Measurements from ENCODE around the gene TEX2. TPM values are rescaled to one million over a fixed set of nuclear protein-coding genes. Genes with fewer than 3 reads are reported as not detected.
"Not testable (repeated sequence)": the region's sequence is repeated elsewhere in the genome, so short reads cannot be mapped to it uniquely, and the experiment has no call there.

The TEX2 gene
- total and polyA plus RNA-seq, 5 donors from 2014 or later: 6.0 to 9.3 (median 6.1) TPM

GRCh38 chr17:64192589-64192988, 70.5 kb downstream of the TEX2 start:
- Mint-ChIP-seq H3K4me3 (no peak overlapping the region), H3K4me1 (no peaks in the 10 kb centered on the region), H3K9me3 (peaks cover 0 to 3% (median 0%) of the 10 kb centered on the region in 7 donors), H3K27ac (no peak overlapping the region), H3K27me3 (no peaks in the 10 kb centered on the region), H3K36me3 (peaks cover 51% of the 10 kb centered on the region)
- Histone ChIP-seq H3K27me3 (ENCODE audit: control insufficient read depth, insufficient read depth, low read length) (no peaks in the 10 kb centered on the region), H3K4me3 (ENCODE audit: low read depth, low read length) (no peak overlapping the region), H3K36me3 (ENCODE audit: control insufficient read depth, insufficient read depth, low read length) (peaks cover 4% of the 10 kb centered on the region), H3K4me1 (ENCODE audit: control insufficient read depth, insufficient read depth, low read length, poor library complexity, severe bottlenecking) (no peaks in the 10 kb centered on the region), H3K9me3 (ENCODE audit: control insufficient read depth in 2 of 2, low read length in 2 of 2) (peaks cover 0 to 5% of the 10 kb centered on the region in 2 experiments), H3K27ac (ENCODE audit: insufficient read depth, low read length, poor library complexity, severe bottlenecking) (no peak overlapping the region)
- DNase-seq (no peak), ATAC-seq (ENCODE audit: low read depth in 2 of 2) (no peak)

- Histone ChIP-seq H3K27me3 (ENCODE audit: control insufficient read depth, insufficient read depth, low read length) (no peaks in the 10 kb centered on the region), H3K27ac (ENCODE audit: insufficient read depth, low read length, poor library complexity, severe bottlenecking) (no peak overlapping the region), H3K36me3 (ENCODE audit: control insufficient read depth, insufficient read depth, low read length) (peaks cover 4% of the 10 kb centered on the region), H3K4me3 (ENCODE audit: low read depth, low read length) (no peak overlapping the region), H3K4me1 (ENCODE audit: control insufficient read depth, insufficient read depth, low read length, poor library complexity, severe bottlenecking) (no peaks in the 10 kb centered on the region), H3K9me3 (ENCODE audit: control insufficient read depth in 2 of 2, low read length in 2 of 2) (no peaks in the 10 kb centered on the region)
- DNase-seq: no peak
- Mint-ChIP-seq H3K36me3 (peaks cover 49% of the 10 kb centered on the region), H3K4me1 (no peaks in the 10 kb centered on the region), H3K4me3 (no peak overlapping the region), H3K27me3 (no peaks in the 10 kb centered on the region), H3K9me3 (no peaks in the 10 kb centered on the region), H3K27ac (peak overlapping the region in 1 of 3 donors; percentile 55)
- ATAC-seq (ENCODE audit: low read depth in 2 of 2): no peak
Measured at GRCh38 chr17:64190472-64190871, 72.6 kb downstream of the TEX2 start.

GRCh38 chr17:64188088-64188487, 75.0 kb downstream of the TEX2 start:
- Mint-ChIP-seq H3K36me3 (peaks cover 45% of the 10 kb centered on the region), H3K4me1 (peaks cover 0 to 8% (median 5%) of the 10 kb centered on the region in 4 donors), H3K27me3 (no peaks in the 10 kb centered on the region), H3K27ac (no peak overlapping the region), H3K4me3 (no peak overlapping the region), H3K9me3 (no peaks in the 10 kb centered on the region)
- Histone ChIP-seq H3K27me3 (ENCODE audit: control insufficient read depth, insufficient read depth, low read length) (no peaks in the 10 kb centered on the region), H3K9me3 (ENCODE audit: control insufficient read depth in 2 of 2, low read length in 2 of 2) (no peaks in the 10 kb centered on the region), H3K36me3 (ENCODE audit: control insufficient read depth, insufficient read depth, low read length) (peaks cover 4% of the 10 kb centered on the region), H3K27ac (ENCODE audit: insufficient read depth, low read length, poor library complexity, severe bottlenecking) (no peak overlapping the region), H3K4me1 (ENCODE audit: control insufficient read depth, insufficient read depth, low read length, poor library complexity, severe bottlenecking) (no peaks in the 10 kb centered on the region), H3K4me3 (ENCODE audit: low read depth, low read length) (no peak overlapping the region)
- no peak for ATAC-seq (ENCODE audit: low read depth in 2 of 2)
- DNase-seq: no peak

- Mint-ChIP-seq H3K9me3 (no peaks in the 10 kb centered on the region), H3K4me3 (no peak overlapping the region), H3K27ac (peak overlapping the region in 2 of 3 donors; percentile 53 to 69), H3K36me3 (peaks cover 37% of the 10 kb centered on the region), H3K4me1 (peaks cover 0 to 8% (median 5%) of the 10 kb centered on the region in 4 donors), H3K27me3 (no peaks in the 10 kb centered on the region)
- Histone ChIP-seq H3K4me1 (ENCODE audit: control insufficient read depth, insufficient read depth, low read length, poor library complexity, severe bottlenecking) (no peaks in the 10 kb centered on the region), H3K9me3 (ENCODE audit: control insufficient read depth in 2 of 2, low read length in 2 of 2) (no peaks in the 10 kb centered on the region), H3K27ac (ENCODE audit: insufficient read depth, low read length, poor library complexity, severe bottlenecking) (no peak overlapping the region), H3K27me3 (ENCODE audit: control insufficient read depth, insufficient read depth, low read length) (no peaks in the 10 kb centered on the region), H3K36me3 (ENCODE audit: control insufficient read depth, insufficient read depth, low read length) (peaks cover 4% of the 10 kb centered on the region), H3K4me3 (ENCODE audit: low read depth, low read length) (no peak overlapping the region)
- DNase-seq (no peak), ATAC-seq (ENCODE audit: low read depth in 2 of 2) (no peak)
Measured at GRCh38 chr17:64187093-64187895, 75.8 kb downstream of the TEX2 start.

- H3K4me3 Mint-ChIP-seq: no peak overlapping the region
- Histone ChIP-seq H3K4me1 (ENCODE audit: control insufficient read depth, insufficient read depth, low read length, poor library complexity, severe bottlenecking) (no peaks in the 10 kb centered on the region), H3K9me3 (ENCODE audit: control insufficient read depth in 2 of 2, low read length in 2 of 2) (no peaks in the 10 kb centered on the region), H3K36me3 (ENCODE audit: control insufficient read depth, insufficient read depth, low read length) (peaks cover 4% of the 10 kb centered on the region), H3K27ac (ENCODE audit: insufficient read depth, low read length, poor library complexity, severe bottlenecking) (no peak overlapping the region), H3K27me3 (ENCODE audit: control insufficient read depth, insufficient read depth, low read length) (no peaks in the 10 kb centered on the region), H3K4me3 (ENCODE audit: low read depth, low read length) (no peak overlapping the region)
- no peak overlapping the region for H3K27ac Mint-ChIP-seq
- H3K9me3 Mint-ChIP-seq: no peaks in the 10 kb centered on the region
- H3K36me3 Mint-ChIP-seq: peaks cover 40% of the 10 kb centered on the region
- H3K27me3 Mint-ChIP-seq: no peaks in the 10 kb centered on the region
- peaks cover 0 to 8% (median 5%) of the 10 kb centered on the region in 4 donors for H3K4me1 Mint-ChIP-seq
- no peak for ATAC-seq (ENCODE audit: low read depth in 2 of 2)
- DNase-seq: no peak
Measured at GRCh38 chr17:64186171-64187092, 76.6 kb downstream of the TEX2 start.

GRCh38 chr17:64185557-64185956, 77.5 kb downstream of the TEX2 start:
- H3K9me3 Mint-ChIP-seq; H3K4me3 ChIP-seq (ENCODE audit: low read depth, low read length); H3K4me1 Mint-ChIP-seq; H3K27ac ChIP-seq (ENCODE audit: insufficient read depth, low read length, poor library complexity, severe bottlenecking); H3K27me3 ChIP-seq (ENCODE audit: control insufficient read depth, insufficient read depth, low read length); H3K27me3 Mint-ChIP-seq; H3K4me3 Mint-ChIP-seq; H3K27ac Mint-ChIP-seq; ATAC-seq (ENCODE audit: low read depth in 2 of 2); H3K9me3 ChIP-seq (ENCODE audit: control insufficient read depth in 2 of 2, low read length in 2 of 2); H3K4me1 ChIP-seq (ENCODE audit: control insufficient read depth, insufficient read depth, low read length, poor library complexity, severe bottlenecking); DNase-seq; H3K36me3 ChIP-seq (ENCODE audit: control insufficient read depth, insufficient read depth, low read length): not testable (repeated sequence)
- peaks cover 35% of the 10 kb centered on the region for H3K36me3 Mint-ChIP-seq

GRCh38 chr17:64185101-64185500, 78.0 kb downstream of the TEX2 start:
- no peak overlapping the region for H3K27ac Mint-ChIP-seq
- peaks cover 36% of the 10 kb centered on the region for H3K36me3 Mint-ChIP-seq
- no peaks in the 10 kb centered on the region for H3K4me1 ChIP-seq (ENCODE audit: control insufficient read depth, insufficient read depth, low read length, poor library complexity, severe bottlenecking)
- no peak overlapping the region for H3K4me3 Mint-ChIP-seq
- peaks cover 0 to 8% (median 5%) of the 10 kb centered on the region in 4 donors for H3K4me1 Mint-ChIP-seq
- no peaks in the 10 kb centered on the region for H3K9me3 Mint-ChIP-seq
- H3K9me3 ChIP-seq (ENCODE audit: control insufficient read depth in 2 of 2, low read length in 2 of 2): no peaks in the 10 kb centered on the region
- no peaks in the 10 kb centered on the region for H3K36me3 ChIP-seq (ENCODE audit: control insufficient read depth, insufficient read depth, low read length)
- H3K27ac ChIP-seq (ENCODE audit: insufficient read depth, low read length, poor library complexity, severe bottlenecking): no peak overlapping the region
- peak in 1 of 3 donors; percentile 7 for DNase-seq
- no peaks in the 10 kb centered on the region for H3K27me3 ChIP-seq (ENCODE audit: control insufficient read depth, insufficient read depth, low read length)
- no peaks in the 10 kb centered on the region for H3K27me3 Mint-ChIP-seq
- no peak for ATAC-seq (ENCODE audit: low read depth in 2 of 2)
- H3K4me3 ChIP-seq (ENCODE audit: low read depth, low read length): no peak overlapping the region

Data from CD4-positive, CD25-positive, alpha-beta regulatory T cell (primary cell).